ENCODE results near the gene GRIK2.

GRIK2 gene

DNA sequence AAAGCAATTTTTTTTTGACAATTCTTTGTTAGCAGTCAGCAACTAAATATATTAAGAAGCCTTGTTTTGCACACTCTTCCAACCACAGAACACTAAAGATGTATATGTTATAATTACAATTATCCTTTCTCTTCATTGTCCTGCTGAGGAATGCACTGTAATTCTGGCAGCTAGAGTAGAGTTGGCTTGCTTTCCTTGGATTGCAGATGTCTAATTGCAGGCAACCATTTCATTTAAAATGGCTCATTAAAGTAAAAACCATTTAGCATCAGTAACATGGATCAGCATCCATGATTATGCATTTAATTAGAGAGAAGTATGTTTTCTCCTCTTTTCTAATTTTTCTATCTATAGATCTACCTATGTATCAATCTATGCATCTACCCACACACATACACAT, 335.4 kb downstream of the GRIK2 start:
- no peak for DNase-seq

DNA sequence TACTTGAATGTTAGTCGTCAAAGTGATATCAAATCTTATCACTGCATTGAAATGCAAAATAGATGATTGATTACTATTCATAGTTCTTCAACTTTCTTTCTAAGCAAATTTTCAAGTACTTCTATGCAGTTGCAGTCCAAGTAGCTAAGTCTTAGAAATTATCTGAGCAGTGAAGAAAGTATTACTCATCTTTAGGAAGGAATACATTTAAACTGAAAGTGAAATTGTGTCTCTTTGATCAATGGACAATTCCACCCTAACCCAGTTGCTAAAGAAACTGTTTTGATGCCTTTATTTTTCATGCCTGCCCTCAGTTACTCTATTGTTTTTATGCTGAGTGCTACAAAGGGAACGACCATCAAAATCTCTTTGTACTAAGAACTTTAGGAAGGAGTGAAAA, 337.4 kb downstream of the GRIK2 start:
- no peak for DNase-seq

DNA sequence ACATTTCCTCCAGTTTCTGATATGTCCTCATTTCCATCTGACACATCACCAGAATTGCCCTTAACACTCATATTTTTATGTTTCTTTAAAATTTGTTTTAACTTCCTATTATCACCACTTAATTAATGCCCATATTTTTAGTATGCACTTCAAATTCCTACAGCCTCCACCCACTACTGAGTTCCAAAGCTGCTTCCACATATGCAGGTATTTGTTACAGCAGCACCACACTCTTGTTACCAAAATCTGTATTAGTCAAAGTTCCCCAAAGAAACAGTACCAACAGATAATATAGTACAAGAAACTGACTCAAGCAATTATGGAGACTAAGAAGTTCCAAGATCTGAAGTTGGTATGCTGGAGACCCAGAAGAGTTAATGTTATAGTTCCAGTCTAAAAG, 340.4 kb downstream of the GRIK2 start:
- DNase-seq = no peak

DNA sequence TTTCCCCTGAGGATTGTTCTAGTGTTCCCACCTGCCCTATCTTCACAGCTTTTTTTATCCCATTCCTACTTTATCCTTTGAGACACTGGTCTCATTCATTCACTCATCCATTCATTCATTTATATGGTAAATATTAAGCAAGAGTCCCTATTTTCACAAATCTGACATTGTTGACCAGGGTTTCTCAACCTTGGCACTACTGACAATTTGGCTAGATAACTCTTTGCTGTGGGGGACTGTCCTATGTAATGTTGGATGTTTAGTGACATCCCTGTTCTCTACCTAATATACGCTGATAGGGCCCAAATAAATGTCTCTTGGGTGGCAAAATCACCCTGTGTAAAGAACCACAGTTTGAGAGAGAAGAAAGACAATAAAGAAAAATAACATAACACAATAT, 345.0 kb downstream of the GRIK2 start:
- DNase-seq = no peak

DNA sequence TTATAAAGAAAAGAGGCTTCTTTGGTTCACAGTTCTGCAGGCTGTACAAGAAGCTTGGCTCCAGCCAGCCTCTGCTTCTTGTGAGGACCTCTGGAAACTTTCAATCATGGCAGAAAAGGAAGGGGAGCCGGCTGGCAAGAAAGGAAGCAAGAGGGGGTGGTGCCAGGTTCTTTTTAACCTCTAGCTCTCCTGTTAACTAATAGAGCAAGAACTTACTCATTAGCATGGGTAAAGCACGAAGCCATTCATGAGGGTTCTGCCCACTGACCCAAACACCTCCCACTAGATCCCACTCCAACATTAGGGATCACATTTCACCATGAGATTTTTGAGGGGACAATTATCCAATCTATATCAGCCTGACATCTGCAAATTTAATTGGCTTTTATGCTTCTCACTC, 347.1 kb downstream of the GRIK2 start:
- no peak for DNase-seq

DNA sequence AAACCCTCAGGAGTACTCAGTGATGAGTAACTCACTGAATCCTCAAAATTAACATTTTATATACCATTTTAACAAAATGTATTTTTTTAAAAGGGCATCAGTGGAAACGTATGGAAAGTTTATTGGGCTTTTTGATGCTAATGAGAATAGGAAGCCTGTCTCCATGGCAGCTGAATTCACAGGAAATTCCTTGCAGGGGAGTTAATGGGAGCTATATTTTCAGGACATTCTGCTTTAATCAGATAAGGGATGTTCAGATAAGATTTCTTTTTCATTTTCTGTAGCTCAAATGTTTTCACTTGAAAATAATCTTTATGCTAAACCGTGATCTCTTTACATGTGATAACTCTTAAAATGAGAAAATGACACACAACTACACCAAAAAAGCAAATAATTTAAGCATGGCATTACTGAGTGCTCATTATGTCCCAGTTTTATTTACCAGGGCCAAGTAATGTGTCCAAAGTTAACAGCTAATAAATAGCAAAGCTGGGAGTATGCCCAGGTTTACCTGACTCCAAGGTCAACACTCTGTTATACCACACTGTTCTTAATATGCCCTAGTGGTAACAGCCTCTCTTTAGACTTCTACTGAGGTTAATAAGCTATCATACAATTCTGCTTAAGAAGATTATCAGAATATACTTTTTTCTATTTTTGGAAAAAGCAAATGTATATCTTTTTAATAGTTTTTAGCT, 348.1 kb downstream of the GRIK2 start:
- DNase-seq = no peak

DNA sequence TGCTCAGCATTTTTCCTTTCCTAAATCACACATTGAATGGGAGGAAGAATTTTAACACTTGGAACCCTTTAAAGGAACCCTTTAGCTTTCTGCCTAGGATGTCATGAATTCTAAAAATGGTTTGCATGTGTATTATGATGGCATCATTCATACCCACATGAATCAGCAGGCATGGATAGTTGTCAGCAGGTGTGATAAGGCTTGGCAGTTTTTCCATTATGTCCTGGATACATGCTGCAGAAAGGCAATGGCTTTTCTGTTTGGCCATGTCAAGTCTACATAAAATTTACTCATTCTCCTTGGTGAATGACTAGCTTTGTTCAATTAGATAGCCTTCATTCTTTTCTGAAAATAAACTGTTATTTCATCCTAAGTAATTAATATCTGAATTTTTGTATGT, 353.7 kb downstream of the GRIK2 start:
- DNase-seq = no peak

DNA sequence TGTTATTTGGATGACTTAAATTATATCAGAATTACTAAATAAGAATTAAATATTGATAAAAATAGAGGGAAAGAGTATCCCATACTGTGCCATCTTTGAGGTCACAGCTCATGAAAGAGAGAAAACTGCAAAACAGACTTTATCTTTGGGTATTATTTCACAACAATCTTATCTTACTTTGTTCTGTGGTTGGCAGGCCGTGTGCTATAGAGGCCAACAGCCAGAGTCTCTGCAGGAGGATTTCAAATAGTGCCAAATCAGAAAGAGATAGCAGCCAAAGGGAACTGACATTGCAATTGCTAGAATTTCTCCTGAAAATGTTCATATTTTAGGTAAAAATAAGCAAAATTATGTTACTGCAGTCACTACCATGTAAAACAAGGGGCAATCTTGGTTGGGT, 354.2 kb downstream of the GRIK2 start:
- DNase-seq = no peak

DNA sequence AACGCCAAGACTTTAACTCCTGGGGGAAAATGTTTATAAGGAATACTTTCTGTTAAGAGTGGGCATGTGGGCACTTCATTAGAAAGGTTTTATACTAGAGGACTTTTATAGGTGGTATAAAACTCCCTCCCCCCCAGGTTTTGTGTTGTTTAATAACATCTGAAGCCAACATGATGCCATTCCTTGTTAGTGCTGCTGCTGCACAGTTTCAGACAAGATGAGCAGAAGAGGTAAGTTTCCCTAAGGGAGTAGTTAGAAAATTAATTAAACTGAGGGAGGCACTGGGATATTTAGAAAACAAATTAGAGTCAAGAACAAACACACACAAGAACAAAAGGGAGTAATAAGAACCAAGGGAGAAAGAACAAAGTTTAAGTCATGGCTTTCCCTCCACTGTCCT, 362.4 kb downstream of the GRIK2 start:
- no peak for DNase-seq

DNA sequence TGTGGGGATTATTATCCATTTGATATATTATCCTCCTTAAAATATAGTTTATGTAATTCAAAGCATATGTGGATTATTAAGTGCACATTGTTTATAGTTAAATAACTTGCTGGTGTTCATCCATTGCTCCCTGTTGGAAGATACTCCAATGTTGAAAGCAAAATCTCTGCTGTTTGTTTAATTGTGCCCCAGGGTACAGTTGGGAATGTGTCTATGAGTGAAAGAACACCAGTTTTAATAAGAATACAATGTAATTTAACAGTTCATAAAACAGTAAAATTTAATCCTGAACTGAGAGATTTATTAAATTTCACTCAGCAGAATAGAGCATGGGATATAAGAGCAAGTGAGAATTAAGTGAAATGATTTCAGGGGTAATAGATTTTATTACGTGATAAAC, 364.9 kb downstream of the GRIK2 start:
- no peak for DNase-seq

DNA sequence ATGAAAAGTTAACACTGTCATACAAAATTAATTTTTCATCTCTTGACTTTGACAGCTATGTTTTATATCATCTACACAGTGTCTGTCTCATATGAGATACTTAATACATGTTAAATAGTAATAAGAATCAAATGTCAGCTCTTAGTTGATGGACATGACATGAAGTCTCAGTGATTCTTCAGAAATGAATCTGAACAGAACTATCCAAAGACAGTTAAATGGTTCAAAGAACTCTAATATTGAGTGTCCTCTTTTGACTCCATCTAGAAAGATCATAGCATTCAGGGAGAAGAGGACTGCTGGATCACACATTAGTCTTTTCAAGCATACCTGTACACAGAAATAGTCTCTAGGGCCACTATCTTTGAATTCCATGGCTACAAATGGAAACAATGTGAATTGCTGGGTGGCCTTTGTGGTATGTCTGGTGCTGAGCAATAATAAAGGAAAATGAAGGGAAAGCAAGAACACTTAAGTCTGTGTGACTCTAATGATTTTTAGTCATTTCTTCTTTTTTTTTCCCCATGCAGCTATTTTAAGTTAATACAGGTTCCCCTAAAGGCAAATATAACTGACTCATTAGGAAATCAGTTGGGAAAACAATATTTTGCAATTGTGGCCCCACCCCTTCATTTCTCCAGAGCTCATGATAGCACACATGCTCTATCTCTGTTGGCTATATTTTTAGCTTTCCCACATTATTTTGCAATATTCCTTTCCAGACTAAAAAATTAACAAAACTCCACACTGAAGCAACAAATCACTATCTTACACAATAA, 367.5 kb downstream of the GRIK2 start:
- no peak for DNase-seq

DNA sequence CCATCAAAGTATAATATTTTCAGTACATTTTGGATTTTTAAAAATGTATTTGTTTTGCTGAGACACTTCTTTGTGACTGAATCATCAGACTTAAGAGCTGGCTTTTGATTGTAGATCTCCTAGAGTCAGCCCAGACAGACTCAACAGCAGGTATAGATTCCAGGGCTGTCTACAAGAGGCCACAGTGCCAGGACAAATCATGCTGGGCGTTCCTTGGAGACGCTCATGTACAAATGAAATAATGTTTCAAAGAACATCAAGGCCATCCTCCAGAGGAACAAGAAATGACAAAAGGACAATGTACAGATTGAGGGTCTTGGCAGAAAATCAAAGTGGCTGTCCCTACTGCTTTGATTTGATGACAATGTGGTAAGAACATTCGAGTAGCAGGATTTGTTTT, 369.3 kb downstream of the GRIK2 start:
- DNase-seq = no peak

DNA sequence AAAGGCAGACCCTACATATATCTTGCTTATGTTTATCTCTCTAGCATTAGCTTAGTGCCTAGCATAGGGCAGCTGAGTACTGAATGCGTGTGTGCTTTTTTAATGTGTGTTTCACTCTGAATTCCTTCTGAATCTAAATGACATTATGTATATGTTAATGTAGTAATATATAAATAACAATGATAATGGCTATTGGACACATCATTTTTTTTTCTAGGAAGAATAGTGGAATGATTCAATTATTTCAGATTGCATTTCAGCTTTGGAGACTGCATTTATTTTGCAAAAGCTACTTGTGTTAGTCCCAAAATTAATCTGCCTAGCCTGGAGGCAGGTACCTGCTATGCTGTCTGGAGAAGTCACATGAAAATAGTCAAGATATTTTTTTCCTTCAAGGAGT, 371.8 kb downstream of the GRIK2 start:
- DNase-seq = no peak

DNA sequence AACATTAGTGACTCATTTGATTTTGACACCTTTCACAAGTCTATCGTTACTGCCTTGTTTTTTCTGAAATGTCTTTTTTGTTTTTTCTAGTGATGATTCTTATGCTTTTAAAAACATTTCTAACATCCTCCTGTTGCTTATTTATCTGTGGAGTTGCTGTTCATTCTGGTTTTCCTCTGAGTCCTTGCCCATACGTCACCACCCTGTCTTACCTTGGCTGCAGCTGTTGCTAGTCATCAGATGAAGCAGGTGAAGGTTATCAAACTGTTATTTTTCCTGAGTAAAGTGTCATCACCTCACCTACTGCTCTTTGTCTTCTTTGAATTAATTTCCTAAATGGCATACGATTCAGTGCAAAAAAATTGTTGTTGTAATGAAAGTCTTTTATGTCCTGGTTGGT, 376.6 kb downstream of the GRIK2 start:
- no peak for DNase-seq

DNA sequence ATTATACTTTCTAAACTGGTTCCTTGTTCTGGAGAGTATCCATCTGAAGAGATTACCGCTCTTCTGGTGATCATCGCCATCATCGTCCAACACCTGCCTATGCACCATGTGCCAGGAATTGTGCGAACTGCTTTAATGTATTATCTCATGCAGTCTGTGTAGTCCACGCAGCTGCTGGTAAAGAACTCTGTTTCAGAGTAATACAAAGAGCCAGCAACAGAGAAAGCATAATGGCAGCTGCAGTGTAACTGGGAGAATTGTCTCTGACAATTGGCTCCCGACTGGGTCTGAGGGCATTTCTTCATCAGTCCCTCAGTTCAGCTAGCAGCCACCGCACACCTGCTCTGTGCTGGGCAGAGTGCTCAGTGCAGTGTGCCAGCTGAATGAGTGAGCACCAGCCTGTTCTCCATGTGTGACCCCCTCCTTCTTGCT, 383.4 kb downstream of the GRIK2 start:
- no peak for DNase-seq

DNA sequence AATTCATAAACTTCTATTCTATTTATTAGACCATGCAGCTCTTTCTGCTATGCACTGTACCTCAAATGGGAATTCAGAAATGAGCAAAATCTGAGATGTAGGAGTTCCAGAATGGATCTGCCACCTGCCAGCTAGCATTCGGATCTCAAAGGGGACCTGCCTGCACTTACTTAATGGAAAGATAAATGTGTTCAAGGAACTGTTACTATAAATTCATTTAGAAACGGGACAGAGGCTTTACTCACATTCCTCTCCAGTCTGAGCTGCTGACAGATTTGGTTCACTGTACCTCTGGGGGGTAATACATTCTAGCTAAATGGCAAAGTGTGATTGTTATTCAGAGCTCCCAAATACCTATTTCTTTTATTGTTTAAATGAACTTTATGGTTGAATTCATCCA, 384.1 kb downstream of the GRIK2 start:
- DNase-seq = no peak

DNA sequence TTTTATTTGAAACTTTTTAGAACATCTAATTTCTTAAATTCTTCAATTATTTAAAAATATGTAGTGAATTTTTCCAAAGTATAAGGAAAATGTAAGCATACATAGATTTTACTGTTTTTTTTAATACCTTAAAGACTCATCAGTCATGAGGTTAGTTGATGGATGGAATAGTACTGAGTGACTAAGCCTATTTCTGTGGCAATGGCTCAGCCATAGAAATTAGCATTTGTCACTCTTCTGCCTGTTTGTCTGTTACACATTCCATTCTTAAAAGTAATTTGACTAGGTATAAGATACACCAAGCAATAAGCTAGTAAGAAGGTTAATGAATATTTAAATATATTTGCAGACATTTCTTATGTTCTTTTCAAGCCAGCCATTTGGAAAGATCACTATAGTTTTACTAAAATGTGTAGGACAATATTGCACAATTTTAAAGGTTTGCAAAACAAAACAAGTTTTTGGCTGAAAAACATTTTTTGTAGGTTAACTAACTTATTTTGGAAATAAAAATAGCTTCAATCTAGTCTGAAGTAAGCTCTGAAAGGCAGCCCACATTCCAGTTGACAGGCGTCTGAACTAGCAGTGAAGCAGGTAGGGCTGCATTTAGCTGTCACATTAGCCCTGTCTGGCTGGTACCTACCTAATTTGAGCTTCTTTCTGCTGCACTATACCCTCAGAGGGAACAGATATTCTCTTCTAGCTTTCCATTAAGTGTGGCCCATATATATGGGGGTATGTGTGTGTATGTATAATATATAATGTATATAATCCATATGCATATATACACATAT, 385.7 kb downstream of the GRIK2 start:
- DNase-seq = no peak

DNA sequence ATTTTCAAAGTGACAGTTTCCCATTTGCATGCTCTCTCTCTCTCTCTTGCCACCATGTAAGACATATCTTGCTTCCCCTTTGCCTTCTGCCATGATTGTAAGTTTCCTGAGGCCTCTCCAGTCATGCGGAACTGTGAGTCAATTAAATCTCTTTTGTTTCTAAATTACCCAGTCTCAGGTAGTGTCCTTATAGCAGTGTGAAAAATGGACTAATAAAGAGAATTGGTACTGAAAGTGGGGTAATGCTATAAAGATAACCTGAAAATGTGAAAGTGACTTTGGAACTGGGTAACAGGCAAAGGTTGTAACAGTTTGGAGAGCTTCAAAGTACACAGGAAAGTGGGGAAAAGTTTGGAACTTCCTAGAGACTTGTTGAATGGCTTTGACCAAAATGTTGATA, 389.8 kb downstream of the GRIK2 start:
- no peak for DNase-seq

DNA sequence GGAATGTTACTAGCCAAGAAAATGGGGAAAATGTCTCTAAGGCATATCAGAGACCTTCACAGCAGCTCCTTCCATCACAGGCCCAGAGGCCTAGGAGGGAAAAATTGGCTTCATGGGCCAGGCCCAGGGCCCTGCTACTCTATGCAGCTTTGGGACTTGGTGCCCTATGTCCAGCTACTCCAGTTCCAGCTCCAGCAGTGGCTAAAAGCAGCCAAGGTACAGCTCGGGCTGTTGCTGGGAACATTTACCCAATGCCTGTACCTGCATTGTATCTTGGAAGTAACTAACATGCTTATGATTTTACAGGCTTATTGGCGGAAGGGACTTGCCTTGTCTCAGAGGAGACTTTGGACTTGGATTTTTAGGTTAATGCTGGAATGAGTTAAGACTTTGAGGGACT, 390.6 kb downstream of the GRIK2 start:
- no peak for DNase-seq

DNA sequence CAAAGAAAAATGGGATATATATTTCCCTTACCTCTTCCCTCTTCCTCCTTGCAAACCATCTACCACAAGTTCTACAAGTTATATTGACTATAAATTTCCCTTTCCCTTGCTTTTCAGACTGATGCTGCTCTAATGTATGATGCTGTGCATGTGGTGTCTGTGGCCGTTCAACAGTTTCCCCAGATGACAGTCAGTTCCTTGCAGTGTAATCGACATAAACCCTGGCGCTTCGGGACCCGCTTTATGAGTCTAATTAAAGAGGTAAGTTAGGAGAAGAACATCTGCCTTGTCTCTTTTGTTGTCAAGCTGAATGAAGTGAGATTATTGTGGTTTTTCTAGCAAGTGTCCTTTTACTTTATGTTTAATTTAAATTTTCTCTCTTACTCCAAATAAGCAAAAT, 406.0 kb downstream of the GRIK2 start:
- no peak for DNase-seq

DNA sequence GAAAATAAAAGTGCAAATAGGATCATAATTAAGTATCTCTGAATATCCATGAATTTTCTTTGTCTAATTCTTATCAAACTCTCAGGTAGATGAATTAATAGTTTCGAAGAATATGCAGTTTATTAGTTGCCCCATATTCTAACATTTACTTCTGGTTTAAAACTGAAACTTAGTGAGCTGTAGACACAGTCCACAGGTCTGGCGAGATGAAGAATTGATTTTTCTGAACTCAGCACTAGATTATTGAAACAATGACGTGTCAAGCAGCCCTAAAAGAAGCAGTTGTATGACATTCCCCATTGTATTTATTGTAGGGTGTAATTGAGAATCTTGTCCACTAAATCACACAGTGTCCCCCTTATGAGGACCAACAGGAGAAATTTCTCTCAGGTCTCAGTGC, 407.1 kb downstream of the GRIK2 start:
- DNase-seq = no peak

DNA sequence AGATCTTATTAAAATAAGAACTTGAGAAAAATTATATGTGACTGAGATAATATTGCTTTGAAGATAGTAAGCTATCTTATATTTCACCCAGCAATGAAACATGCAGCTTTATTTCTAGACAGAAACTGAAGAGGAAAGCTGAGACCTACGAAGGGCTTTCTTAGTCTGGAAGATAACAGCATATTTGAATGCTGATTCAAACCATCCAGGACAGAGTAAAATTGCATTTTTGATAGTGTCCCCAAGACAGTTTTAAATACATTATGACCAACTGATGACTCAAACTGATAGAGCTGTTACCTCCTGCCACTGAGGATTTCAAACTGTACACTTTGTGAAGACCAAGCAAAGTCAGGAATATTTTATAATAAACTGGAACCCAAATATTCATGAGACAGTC, 409.6 kb downstream of the GRIK2 start:
- DNase-seq = no peak

DNA sequence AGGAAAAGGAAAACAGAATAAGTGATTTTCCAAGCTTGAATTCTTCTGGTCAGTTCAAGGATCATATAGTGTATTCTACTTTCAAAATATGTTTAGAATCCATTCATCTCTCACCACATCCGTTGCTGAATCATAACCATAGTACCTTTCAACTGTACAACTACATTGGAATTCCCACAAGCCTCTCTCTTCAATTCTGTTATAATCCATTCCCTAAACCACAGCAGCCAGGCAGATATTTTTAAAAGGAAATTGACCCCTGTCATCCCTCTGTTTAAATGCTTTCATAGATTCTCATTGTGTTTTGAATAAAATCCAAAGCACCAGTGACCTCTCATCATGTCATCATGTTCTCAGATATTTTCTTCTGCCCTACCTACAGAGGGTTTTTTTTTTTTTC, 412.7 kb downstream of the GRIK2 start:
- DNase-seq = no peak

DNA sequence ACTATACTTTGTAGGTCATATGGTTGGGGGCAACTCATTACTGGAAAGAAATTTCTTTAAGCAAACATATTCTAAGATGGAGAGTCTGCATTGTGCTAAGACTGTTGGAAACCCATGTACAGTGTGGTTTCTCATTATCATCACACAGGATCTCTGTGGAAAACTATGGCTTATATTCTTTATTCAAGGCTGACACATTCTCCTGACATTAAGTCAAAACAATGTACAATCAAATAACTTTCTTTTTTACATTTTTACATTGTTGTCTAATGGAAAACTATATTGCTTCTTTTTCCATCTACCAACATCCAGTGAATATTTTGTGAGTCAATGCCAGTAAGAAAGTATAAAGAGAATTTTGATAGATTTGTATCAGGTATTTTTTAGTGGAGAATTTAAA, 417.6 kb downstream of the GRIK2 start:
- DNase-seq = no peak
